A204.1 (cell line): ENCODE measurements around the gene ZNF555.
"Not testable (repeated sequence)": the region's sequence is repeated elsewhere in the genome, so short reads cannot be mapped to it uniquely, and the experiment has no call there.

ENCODE experiments used
- FAIRE-seq: peaks from 2 replicates; lab custom pipeline; 2012; peaks lifted over from hg19 to GRCh38; lab: Jason Lieb, UNC

The ZNF555 gene

GRCh38 chr19:2807379-2808128 is 33.7 kb upstream of the ZNF555 start:
- FAIRE-seq = no peak

GRCh38 chr19:2808129-2808941 is 32.9 kb upstream of the ZNF555 start:
- FAIRE-seq = no peak

GRCh38 chr19:2809387-2810140 is 31.7 kb upstream of the ZNF555 start:
- no peak for FAIRE-seq

GRCh38 chr19:2810141-2811091 is 30.9 kb upstream of the ZNF555 start:
- no peak for FAIRE-seq

- no peak for FAIRE-seq
Measured at GRCh38 chr19:2811221-2811722, 30.0 kb upstream of the ZNF555 start.

GRCh38 chr19:2811735-2812413 is 29.4 kb upstream of the ZNF555 start:
- FAIRE-seq = no peak

- FAIRE-seq = no peak
Measured at GRCh38 chr19:2812414-2813234, 28.7 kb upstream of the ZNF555 start.

GRCh38 chr19:2813235-2814160 is 27.8 kb upstream of the ZNF555 start:
- no peak for FAIRE-seq

GRCh38 chr19:2814426-2814825 is 26.8 kb upstream of the ZNF555 start:
- no peak for FAIRE-seq

- no peak for FAIRE-seq
Measured at GRCh38 chr19:2815191-2815614, 26.1 kb upstream of the ZNF555 start.

- no peak for FAIRE-seq
Measured at GRCh38 chr19:2815923-2816322, 25.4 kb upstream of the ZNF555 start.

- no peak for FAIRE-seq
Measured at GRCh38 chr19:2816641-2817040, 24.6 kb upstream of the ZNF555 start.

- not testable (repeated sequence) for FAIRE-seq
Measured at GRCh38 chr19:2817237-2817829, 23.9 kb upstream of the ZNF555 start.

GRCh38 chr19:2819540-2820111 is 21.6 kb upstream of the ZNF555 start, which contains the start of gene ZNF554:
Gene ZNF554 (plus strand): TSS chr19:2819868. CDS start chr19:2820072, 204 bp downstream.
- no peak for FAIRE-seq

GRCh38 chr19:2820112-2820702 is 21.1 kb upstream of the ZNF555 start:
- no peak for FAIRE-seq

GRCh38 chr19:2822846-2823245 is 18.4 kb upstream of the ZNF555 start:
- no peak for FAIRE-seq

GRCh38 chr19:2823646-2824045 is 17.6 kb upstream of the ZNF555 start:
- FAIRE-seq = no peak

GRCh38 chr19:2824129-2824528 is 17.1 kb upstream of the ZNF555 start:
- no peak for FAIRE-seq
